WTC11 (cell line): ENCODE results near the gene ARRDC3. TPM values are rescaled to one million over a fixed set of nuclear protein-coding genes. Genes with fewer than 3 reads are reported as not detected.

Source experiments
- ATAC-seq: fragments of 200-7000 bp; cut with Tn5 transposase; 2 replicates; pipeline ENCODE4 v1.10.0; 2021; ENCODE audit warnings: mild to moderate bottlenecking, moderate library complexity
- CTCF ChIA-PET: fragments of 300-600 bp; sonication (Branson Sonifier 250); formaldehyde crosslinking; loops from one replicate; lab custom pipeline; 2021; ENCODE audit warnings: antibody characterized with exemption; lab: Charles Lee
- POLR2A ChIA-PET: fragments of 350-600 bp; sonication (Branson Sonifier 250); formaldehyde crosslinking; loops from one replicate; lab custom pipeline; 2021; ENCODE audit warnings: antibody characterized with exemption; lab: Charles Lee
- DNase-seq: peaks from one replicate; pipeline ENCODE4 v3.0.0; 2021; ENCODE audit warnings: low spot score
- H3K27ac Mint-ChIP-seq: 2 replicates; pipeline ENCODE4 v1.8.0; 2021; ENCODE audit warnings: mixed read lengths
- H3K27me3 Mint-ChIP-seq: 2 replicates; pipeline ENCODE4 v1.8.0; 2021; ENCODE audit warnings: low read depth, mild to moderate bottlenecking, moderate library complexity, mixed read lengths
- H3K36me3 Mint-ChIP-seq: 2 replicates; pipeline ENCODE4 v1.8.0; 2021; ENCODE audit warnings: mixed read lengths
- H3K4me1 Mint-ChIP-seq: 2 replicates; pipeline ENCODE4 v1.8.0; 2022; ENCODE audit warnings: mixed read lengths
- H3K4me3 Mint-ChIP-seq: 2 replicates; pipeline ENCODE4 v1.8.0; 2021; ENCODE audit warnings: mild to moderate bottlenecking, moderate library complexity, mixed read lengths
- H3K9me3 Mint-ChIP-seq: 2 replicates; pipeline ENCODE4 v1.8.0; 2021; ENCODE audit warnings: mixed read lengths
- AFF4 ChIP-seq: sonication (generic); formaldehyde crosslinking; IDR thresholded peaks from 2 replicates; pipeline ENCODE4 v1.8.1; 2023; ENCODE audit warnings: mild to moderate bottlenecking, missing genetic modification reagents, borderline replicate concordance
- ATF1 ChIP-seq: sonication (generic); formaldehyde crosslinking; IDR thresholded peaks from 2 replicates; pipeline ENCODE4 v1.8.1; 2023; ENCODE audit warnings: mild to moderate bottlenecking, moderate library complexity, missing genetic modification reagents
- CBFB ChIP-seq: sonication (generic); formaldehyde crosslinking; IDR thresholded peaks from 2 replicates; pipeline ENCODE4 v1.8.1; 2022; ENCODE audit warnings: mild to moderate bottlenecking, low read depth, missing genetic modification reagents
- ESRRA ChIP-seq: sonication (generic); formaldehyde crosslinking; IDR thresholded peaks from 2 replicates; pipeline ENCODE4 v1.8.1; 2022; ENCODE audit warnings: mild to moderate bottlenecking, missing genetic modification reagents, borderline replicate concordance
- NFE2L1 ChIP-seq: sonication (generic); formaldehyde crosslinking; IDR thresholded peaks from 2 replicates; pipeline ENCODE4 v1.8.1; 2023; ENCODE audit warnings: missing genetic modification reagents
- NFYB ChIP-seq: sonication (generic); formaldehyde crosslinking; conservative IDR thresholded peaks from 2 replicates; pipeline ENCODE4 v1.8.0; 2022; ENCODE audit warnings: low read depth, missing genetic modification reagents
- TEAD1 ChIP-seq: sonication (generic); formaldehyde crosslinking; IDR thresholded peaks from 2 replicates; pipeline ENCODE4 v1.8.0; 2022; ENCODE audit warnings: mild to moderate bottlenecking, missing genetic modification reagents
- TEAD4 ChIP-seq: sonication (generic); formaldehyde crosslinking; IDR thresholded peaks from 2 replicates; pipeline ENCODE4 v1.8.0; 2022; ENCODE audit warnings: mild to moderate bottlenecking, missing genetic modification reagents
- USF1 ChIP-seq: sonication (generic); formaldehyde crosslinking; IDR thresholded peaks from 2 replicates; pipeline ENCODE4 v1.8.0; 2022; ENCODE audit warnings: mild to moderate bottlenecking, missing genetic modification reagents
- ZNF263 ChIP-seq: sonication (generic); formaldehyde crosslinking; IDR thresholded peaks from 2 replicates; pipeline ENCODE4 v1.8.1; 2022; ENCODE audit warnings: low read depth, mild to moderate bottlenecking, moderate library complexity, missing genetic modification reagents
- ZNF317 ChIP-seq: sonication (generic); formaldehyde crosslinking; IDR thresholded peaks from 2 replicates; pipeline ENCODE4 v1.8.1; 2023; ENCODE audit warnings: low read depth, mild to moderate bottlenecking, moderate library complexity, missing genetic modification reagents, borderline replicate concordance
- ZNF425 ChIP-seq: fragments of 250-450 bp; sonication (Bioruptor Pico); conservative IDR thresholded peaks from 2 replicates; pipeline ENCODE4 v1.9.0; 2021; ENCODE audit warnings: mild to moderate bottlenecking
- ZNF512 ChIP-seq: sonication (generic); formaldehyde crosslinking; IDR thresholded peaks from 2 replicates; pipeline ENCODE4 v1.8.1; 2022; ENCODE audit warnings: missing genetic modification reagents, borderline replicate concordance
- ZNF532 ChIP-seq: fragments of 250-450 bp; sonication (Bioruptor Pico); IDR thresholded peaks from 2 replicates; pipeline ENCODE4 v1.9.0; 2021; ENCODE audit warnings: mild to moderate bottlenecking, borderline replicate concordance
- total RNA-seq: library from RNA; stranded (reverse); gene quantifications from 3 replicates; pipeline ENCODE4 v1.2.3, GENCODE V29; 2021
- TF ChIP-seq, protein P1 (sequence below): sonication (generic); formaldehyde crosslinking; IDR thresholded peaks from 2 replicates; pipeline ENCODE4 v1.8.1; 2023; ENCODE audit warnings: mild to moderate bottlenecking, missing genetic modification reagents, moderate library complexity
- TF ChIP-seq, protein P2 (sequence below): sonication (generic); formaldehyde crosslinking; IDR thresholded peaks from 2 replicates; pipeline ENCODE4 v1.8.0; 2022; ENCODE audit warnings: mild to moderate bottlenecking, missing genetic modification reagents

ARRDC3 gene
- total RNA-seq, 1 experiment from 2014 or later: 10.3 TPM

DNA sequence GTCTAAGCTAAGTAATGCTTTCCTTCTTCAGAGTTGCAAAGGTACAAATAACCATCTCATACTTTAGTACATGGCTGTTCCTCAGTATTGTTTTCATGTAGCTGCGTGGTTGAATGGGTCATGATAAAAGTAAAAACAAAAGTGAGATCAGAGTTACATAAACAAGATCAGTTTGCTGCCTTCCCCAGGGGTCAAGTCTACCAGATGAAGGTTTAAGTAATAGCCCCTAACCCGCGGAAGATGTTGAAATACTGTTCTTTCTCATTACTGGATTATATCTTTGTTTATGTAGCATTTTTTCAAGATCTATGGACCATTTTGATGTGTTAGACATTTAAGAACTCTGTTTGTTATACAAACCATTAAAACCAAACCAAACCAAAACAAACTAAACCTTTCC lies 34.1 kb upstream of the ARRDC3 start (continued):
- TF ChIP-seq, protein P1, sequence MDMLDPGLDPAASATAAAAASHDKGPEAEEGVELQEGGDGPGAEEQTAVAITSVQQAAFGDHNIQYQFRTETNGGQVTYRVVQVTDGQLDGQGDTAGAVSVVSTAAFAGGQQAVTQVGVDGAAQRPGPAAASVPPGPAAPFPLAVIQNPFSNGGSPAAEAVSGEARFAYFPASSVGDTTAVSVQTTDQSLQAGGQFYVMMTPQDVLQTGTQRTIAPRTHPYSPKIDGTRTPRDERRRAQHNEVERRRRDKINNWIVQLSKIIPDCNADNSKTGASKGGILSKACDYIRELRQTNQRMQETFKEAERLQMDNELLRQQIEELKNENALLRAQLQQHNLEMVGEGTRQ: no peak
- no peak for TF ChIP-seq ZNF425 (CRISPR knock-in tag)
- TF ChIP-seq, protein P2, sequence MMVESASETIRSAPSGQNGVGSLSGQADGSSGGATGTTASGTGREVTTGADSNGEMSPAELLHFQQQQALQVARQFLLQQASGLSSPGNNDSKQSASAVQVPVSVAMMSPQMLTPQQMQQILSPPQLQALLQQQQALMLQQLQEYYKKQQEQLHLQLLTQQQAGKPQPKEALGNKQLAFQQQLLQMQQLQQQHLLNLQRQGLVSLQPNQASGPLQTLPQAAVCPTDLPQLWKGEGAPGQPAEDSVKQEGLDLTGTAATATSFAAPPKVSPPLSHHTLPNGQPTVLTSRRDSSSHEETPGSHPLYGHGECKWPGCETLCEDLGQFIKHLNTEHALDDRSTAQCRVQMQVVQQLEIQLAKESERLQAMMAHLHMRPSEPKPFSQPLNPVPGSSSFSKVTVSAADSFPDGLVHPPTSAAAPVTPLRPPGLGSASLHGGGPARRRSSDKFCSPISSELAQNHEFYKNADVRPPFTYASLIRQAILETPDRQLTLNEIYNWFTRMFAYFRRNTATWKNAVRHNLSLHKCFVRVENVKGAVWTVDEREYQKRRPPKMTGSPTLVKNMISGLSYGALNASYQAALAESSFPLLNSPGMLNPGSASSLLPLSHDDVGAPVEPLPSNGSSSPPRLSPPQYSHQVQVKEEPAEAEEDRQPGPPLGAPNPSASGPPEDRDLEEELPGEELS: no peak

GRCh38 chr5:91416491-91416890 lies 33.4 kb upstream of the ARRDC3 start:
- no peak for TF ChIP-seq TEAD4
- TF ChIP-seq NFE2L1 (CRISPR knock-in tag): no peak
- TF ChIP-seq NFYB (CRISPR knock-in tag): no peak
- TF ChIP-seq CBFB (CRISPR knock-in tag): no peak
- TF ChIP-seq ZNF263: no peak
- TF ChIP-seq ESRRA (CRISPR knock-in tag): no peak
- TF ChIP-seq USF1 (CRISPR knock-in tag): no peak
- TF ChIP-seq TEAD1 (CRISPR knock-in tag): no peak
- no peak for TF ChIP-seq ZNF532 (CRISPR knock-in tag)
- H3K4me3 Mint-ChIP-seq: no peak overlapping the region
- no peaks in the 10 kb centered on the region for H3K27me3 Mint-ChIP-seq
- CTCF ChIA-PET: interaction anchor here (0.7 to 6.8 kb wide), 2 partner anchors 25 to 32 kb away, joined by 3 to 109 read pairs; partner anchors contain the start of gene ARRDC3
- peaks cover 4% of the 10 kb centered on the region; the same call in 1 of the 2 replicates for H3K9me3 Mint-ChIP-seq
- no peak for DNase-seq
- H3K27ac Mint-ChIP-seq: no peak overlapping the region
- POLR2A ChIA-PET: no interaction called here
- H3K36me3 Mint-ChIP-seq: no peaks in the 10 kb centered on the region
- no peak for ATAC-seq
- peaks cover 14% of the 10 kb centered on the region for H3K4me1 Mint-ChIP-seq

DNA sequence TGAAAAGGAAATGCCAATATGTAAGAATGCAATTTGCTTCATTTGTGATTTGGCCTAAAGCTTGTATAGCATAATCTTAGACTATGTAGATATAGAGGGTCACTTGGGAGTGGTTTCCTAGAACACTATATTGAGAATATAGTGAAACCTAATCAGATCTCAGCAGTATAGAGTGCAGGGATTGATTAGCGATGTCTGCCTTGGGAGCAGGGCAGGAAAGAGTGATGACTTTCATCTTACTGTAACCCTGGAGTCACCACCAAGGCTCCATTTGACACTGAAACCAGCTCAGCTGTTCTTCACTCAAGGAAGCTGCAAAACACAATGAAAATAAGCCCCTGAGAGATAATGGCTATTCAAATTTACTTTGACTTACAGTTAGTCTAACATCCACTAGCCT lies 26.2 kb upstream of the ARRDC3 start:
- DNase-seq (no peak), ATAC-seq (no peak)
- Mint-ChIP-seq H3K27ac (no peak overlapping the region), H3K36me3 (no peaks in the 10 kb centered on the region), H3K4me3 (no peak overlapping the region), H3K4me1 (no peaks in the 10 kb centered on the region), H3K27me3 (no peaks in the 10 kb centered on the region), H3K9me3 (peaks cover 5% of the 10 kb centered on the region)
- ChIA-PET CTCF (interaction anchor here (1.9 to 2.1 kb wide), 2 partner anchors 10 to 24 kb away, joined by 6 to 8 read pairs; no protein-coding TSS in a partner anchor), POLR2A (no interaction called here)
- no peak for TF ChIP-seq ZNF317
- TF ChIP-seq ZNF512 (CRISPR knock-in tag): no peak
- no peak for TF ChIP-seq ATF1 (CRISPR knock-in tag)
- TF ChIP-seq USF1 (CRISPR knock-in tag): no peak
- TF ChIP-seq AFF4 (CRISPR knock-in tag): no peak
